ENCODE measurements around the gene OSBPL3. TPM values are rescaled to one million over a fixed set of nuclear protein-coding genes. Genes with fewer than 3 reads are reported as not detected.

The OSBPL3 gene
- total and polyA plus RNA-seq, 2 donors (not counting 3 experiments of a cell fraction or from before 2014, with no cell fraction given), result 7.5 to 27.1 TPM

DNA sequence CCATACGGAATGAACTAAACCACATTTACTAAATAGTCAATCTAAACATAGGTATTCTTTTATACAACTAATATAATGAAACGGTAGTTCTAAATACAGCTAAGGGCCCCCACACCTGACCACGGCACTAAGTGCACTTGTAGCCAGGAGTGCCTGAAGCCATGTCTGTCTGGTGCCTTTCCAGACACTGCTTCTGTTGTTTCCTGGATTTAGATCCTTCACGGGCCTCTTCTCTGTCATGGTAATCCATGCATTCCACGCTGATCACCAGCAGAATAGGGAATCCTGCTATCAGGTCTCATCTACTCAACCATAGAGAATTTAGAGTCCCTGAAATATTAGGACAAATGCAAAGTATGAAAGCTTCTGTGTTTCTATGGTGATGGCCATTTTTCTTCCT is 37.8 kb downstream of the OSBPL3 start:
- ChIA-PET CTCF (interaction anchor here (1.3 kb wide), 1 partner anchor 9 kb away, joined by 4 read pairs; no protein-coding TSS in a partner anchor), POLR2A (interaction anchor here (0.7 kb wide), 1 partner anchor 89 kb away, joined by 4 read pairs; no protein-coding TSS in a partner anchor)
- Histone ChIP-seq H3K27ac (ENCODE audit: insufficient read depth, low read depth, low read length) (no peak overlapping the region), H3K9ac (replicated peaks; ENCODE audit: extremely low read depth, insufficient read depth, low read length) (no peak overlapping the region), H3K4me3 (replicated peaks in 1 of 3; ENCODE audit: insufficient read depth in 1 of 3, low read depth in 1 of 3, low read length in 3 of 3) (no peak overlapping the region), H2AFZ (ENCODE audit: low read depth, low read length) (no peak overlapping the region), H3K36me3 (ENCODE audit: control insufficient read depth in 2 of 2, extremely low read depth in 1 of 2, insufficient read depth in 2 of 2, low read length in 2 of 2) (no peaks in the 10 kb centered on the region), H3K4me1 (ENCODE audit: control insufficient read depth, extremely low read depth, insufficient read depth, low read length) (no peaks in the 10 kb centered on the region), H3K79me2 (ENCODE audit: control insufficient read depth, insufficient read depth, low read length) (peaks cover 78% of the 10 kb centered on the region), H3K9me3 (replicated peaks; ENCODE audit: control insufficient read depth, insufficient read depth, low read length) (no peaks in the 10 kb centered on the region), H4K20me1 (replicated peaks; ENCODE audit: control insufficient read depth, extremely low read depth, insufficient read depth, low read length) (peaks cover under 1% of the 10 kb centered on the region), H3K4me2 (ENCODE audit: insufficient read depth, low read length) (no peak overlapping the region), H3K27me3 (ENCODE audit: control insufficient read depth in 2 of 2, insufficient read depth in 2 of 2, low read length in 2 of 2) (no peaks in the 10 kb centered on the region), H3K9me1 (replicated peaks; ENCODE audit: control insufficient read depth, extremely low read depth, insufficient read depth, low read length) (no peaks in the 10 kb centered on the region)
- TF ChIP-seq POLR2AphosphoS5 (IDR thresholded peaks at IDR 0.05; ENCODE audit: insufficient read depth, low read depth, low read length) (no peak), JUN (IDR thresholded peaks at IDR 0.05; ENCODE audit: borderline replicate concordance, insufficient read depth, insufficient read length, low read depth) (no peak), MYC (IDR thresholded peaks at IDR 0.05; ENCODE audit: low read depth, low read length) (no peak), EZH2 (IDR thresholded peaks at IDR 0.05; ENCODE audit: borderline replicate concordance, low read depth, low read length, severe bottlenecking) (no peak), GATA2 (IDR thresholded peaks at IDR 0.05; ENCODE audit: insufficient read depth, insufficient read length, low read depth, low read length) (no peak), POLR2A (IDR thresholded peaks at IDR 0.05; ENCODE audit: low read depth, low read length) (no peak), FOS (IDR thresholded peaks at IDR 0.05; ENCODE audit: borderline replicate concordance, insufficient read depth, low read length) (no peak)
- TF ChIP-seq, protein P1, sequence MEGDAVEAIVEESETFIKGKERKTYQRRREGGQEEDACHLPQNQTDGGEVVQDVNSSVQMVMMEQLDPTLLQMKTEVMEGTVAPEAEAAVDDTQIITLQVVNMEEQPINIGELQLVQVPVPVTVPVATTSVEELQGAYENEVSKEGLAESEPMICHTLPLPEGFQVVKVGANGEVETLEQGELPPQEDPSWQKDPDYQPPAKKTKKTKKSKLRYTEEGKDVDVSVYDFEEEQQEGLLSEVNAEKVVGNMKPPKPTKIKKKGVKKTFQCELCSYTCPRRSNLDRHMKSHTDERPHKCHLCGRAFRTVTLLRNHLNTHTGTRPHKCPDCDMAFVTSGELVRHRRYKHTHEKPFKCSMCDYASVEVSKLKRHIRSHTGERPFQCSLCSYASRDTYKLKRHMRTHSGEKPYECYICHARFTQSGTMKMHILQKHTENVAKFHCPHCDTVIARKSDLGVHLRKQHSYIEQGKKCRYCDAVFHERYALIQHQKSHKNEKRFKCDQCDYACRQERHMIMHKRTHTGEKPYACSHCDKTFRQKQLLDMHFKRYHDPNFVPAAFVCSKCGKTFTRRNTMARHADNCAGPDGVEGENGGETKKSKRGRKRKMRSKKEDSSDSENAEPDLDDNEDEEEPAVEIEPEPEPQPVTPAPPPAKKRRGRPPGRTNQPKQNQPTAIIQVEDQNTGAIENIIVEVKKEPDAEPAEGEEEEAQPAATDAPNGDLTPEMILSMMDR (IDR thresholded peaks at IDR 0.05; ENCODE audit: extremely low read depth in 1 of 2, insufficient read depth in 1 of 2, low read depth in 1 of 2, low read length in 2 of 2), result no peak
- TF ChIP-seq, protein P2, sequence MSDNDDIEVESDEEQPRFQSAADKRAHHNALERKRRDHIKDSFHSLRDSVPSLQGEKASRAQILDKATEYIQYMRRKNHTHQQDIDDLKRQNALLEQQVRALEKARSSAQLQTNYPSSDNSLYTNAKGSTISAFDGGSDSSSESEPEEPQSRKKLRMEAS (IDR thresholded peaks at IDR 0.05; ENCODE audit: insufficient read depth, insufficient read length), result no peak
- dilution Hi-C loops (cut with MboI; ENCODE audit: extremely low pct_ligation_motif_present, low sequenced_read_pairs), result no loop called here
- intact Hi-C loops (cut with micrococcal nuclease), result no loop called here
- no TSS peak for BruUV-seq (replicated peaks)
- no peak for FAIRE-seq
- DNase-seq (ENCODE audit: low read depth, low spot score), result no peak

Data from endothelial cell of umbilical vein (primary cell).